Activated CD4-positive, alpha-beta T cell treated with anti-CD3 and anti-CD28 coated beads, Interleukin-2, amount 10 ng/mL, durations not matched to agents 7 days and 5 days (primary cell): Measurements from ENCODE around the gene CARD10. TPM values are rescaled to one million over a fixed set of nuclear protein-coding genes. Genes with fewer than 3 reads are reported as not detected.

Experiments
- CTCF ChIA-PET: fragments of 350-600 bp; sonication (Branson Sonifier 250); formaldehyde crosslinking; loops from one replicate; lab custom pipeline; 2021; ENCODE audit warnings: antibody characterized with exemption; lab: Charles Lee
- POLR2A ChIA-PET: fragments of 350-600 bp; sonication (Branson Sonifier 250); formaldehyde crosslinking; loops from one replicate; lab custom pipeline; 2021; ENCODE audit warnings: antibody characterized with exemption; lab: Charles Lee
- DNase-seq: peaks from one replicate; pipeline ENCODE4 v3.0.0-alpha.2; 2020
- H3K27ac Mint-ChIP-seq: one replicate; pipeline ENCODE4 v1.8.0; 2021; ENCODE audit warnings: mild to moderate bottlenecking, moderate library complexity, mixed read lengths
- H3K27me3 Mint-ChIP-seq: one replicate; pipeline ENCODE4 v1.8.0; 2021; ENCODE audit warnings: mixed read lengths
- H3K36me3 Mint-ChIP-seq: one replicate; pipeline ENCODE4 v1.8.0; 2021; ENCODE audit warnings: low read depth, mixed read lengths
- H3K4me1 Mint-ChIP-seq: one replicate; pipeline ENCODE4 v1.8.0; 2021; ENCODE audit warnings: mixed read lengths
- H3K4me3 Mint-ChIP-seq: one replicate; pipeline ENCODE4 v1.8.0; 2021; ENCODE audit warnings: mild to moderate bottlenecking, moderate library complexity, mixed read lengths
- H3K9me3 Mint-ChIP-seq: one replicate; pipeline ENCODE4 v1.8.0; 2021; ENCODE audit warnings: mixed read lengths
- total RNA-seq, 2 experiments: library from RNA; stranded (reverse); gene quantifications; one replicate each; pipeline ENCODE4 v1.2.3, GENCODE V29; 2021

CARD10 gene
- total RNA-seq, 2 experiments from 2014 or later: not detected

DNA sequence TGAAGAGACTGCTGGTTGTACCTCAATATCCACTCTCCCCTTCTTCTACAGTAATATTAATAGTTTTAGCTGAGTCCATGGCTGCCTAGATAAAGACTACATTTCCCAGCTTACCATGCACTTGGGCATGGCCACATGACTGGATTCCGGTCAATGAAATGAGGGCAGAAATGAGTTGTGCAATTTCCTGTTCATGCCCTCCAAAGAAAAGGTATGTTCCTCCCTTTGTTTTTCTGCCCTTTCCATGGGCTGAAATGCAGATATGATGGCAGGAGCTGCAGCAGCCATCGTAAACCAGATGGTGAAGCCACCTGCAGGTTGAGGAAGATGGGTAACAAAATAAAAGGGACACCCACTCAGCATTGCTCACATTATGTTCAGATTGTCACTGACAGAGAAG, 76.7 kb downstream of the CARD10 start:
- H3K4me1 Mint-ChIP-seq: peaks cover 6% of the 10 kb centered on the region
- no peak overlapping the region for H3K4me3 Mint-ChIP-seq
- no peaks in the 10 kb centered on the region for H3K36me3 Mint-ChIP-seq
- DNase-seq: no peak
- peaks cover 3% of the 10 kb centered on the region for H3K9me3 Mint-ChIP-seq
- ChIA-PET POLR2A (interaction anchor here (0.7 kb wide), 1 partner anchor 159 kb away, joined by 3 read pairs; no protein-coding TSS in a partner anchor), CTCF (interaction anchor here (1.2 to 1.3 kb wide), 2 partner anchors 13 to 106 kb away, joined by 3 read pairs; no protein-coding TSS in a partner anchor)
- H3K27me3 Mint-ChIP-seq: peaks cover 11% of the 10 kb centered on the region
- H3K27ac Mint-ChIP-seq: no peak overlapping the region

DNA sequence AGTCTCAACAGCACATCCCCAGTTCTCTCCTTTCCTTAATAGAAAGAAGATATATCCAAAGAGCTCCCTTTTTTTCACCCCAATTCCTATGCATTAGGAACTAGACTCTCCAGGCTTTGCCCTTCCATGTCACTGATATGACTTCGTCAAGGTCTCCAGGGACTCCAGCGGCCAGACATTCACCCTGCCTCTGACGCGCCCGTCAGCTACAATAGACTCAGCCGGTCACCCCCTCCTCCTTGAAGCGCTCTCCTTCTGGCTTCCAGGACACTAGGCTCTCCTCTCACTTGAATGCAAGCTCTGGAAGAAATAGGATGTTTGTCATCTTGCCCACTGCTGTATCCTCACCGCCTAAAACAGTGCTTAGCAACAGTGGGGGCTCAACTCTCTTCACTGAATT, 77.1 kb downstream of the CARD10 start:
- no peak overlapping the region for H3K4me3 Mint-ChIP-seq
- H3K36me3 Mint-ChIP-seq: no peaks in the 10 kb centered on the region
- ChIA-PET POLR2A (interaction anchor here (0.7 kb wide), 1 partner anchor 158 kb away, joined by 3 read pairs; no protein-coding TSS in a partner anchor), CTCF (interaction anchor here (0.7 to 1.3 kb wide), 4 partner anchors 13 to 106 kb away, joined by 3 read pairs; no protein-coding TSS in a partner anchor)
- peaks cover 3% of the 10 kb centered on the region for H3K9me3 Mint-ChIP-seq
- peaks cover 13% of the 10 kb centered on the region for H3K27me3 Mint-ChIP-seq
- DNase-seq: no peak
- peaks cover 6% of the 10 kb centered on the region for H3K4me1 Mint-ChIP-seq
- H3K27ac Mint-ChIP-seq: no peak overlapping the region

DNA sequence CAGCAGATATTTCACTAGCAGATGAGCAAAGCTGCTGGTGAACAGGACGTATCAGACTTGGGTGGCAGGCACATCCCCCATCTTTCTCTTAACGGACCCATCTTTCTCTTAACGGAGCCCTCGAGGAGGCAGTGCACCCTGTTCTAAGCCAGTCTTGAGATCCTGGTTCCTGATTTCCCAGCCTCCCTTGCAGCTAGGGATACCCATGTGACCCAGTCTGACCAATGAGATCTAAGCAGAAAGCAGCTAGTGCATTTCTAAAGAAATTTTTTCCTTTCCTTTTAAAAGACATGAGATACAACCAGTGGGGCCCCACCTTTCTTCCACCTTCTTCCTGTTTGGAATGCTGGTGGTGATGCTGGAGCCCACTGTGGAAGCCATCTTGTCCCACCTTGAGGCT, 78.3 kb downstream of the CARD10 start:
- H3K27ac Mint-ChIP-seq: no peak overlapping the region
- peaks cover 13% of the 10 kb centered on the region for H3K27me3 Mint-ChIP-seq
- ChIA-PET POLR2A (no interaction called here), CTCF (interaction anchor here (0.6 to 1.0 kb wide), 2 partner anchors 9 to 58 kb away, joined by 3 read pairs; no protein-coding TSS in a partner anchor)
- H3K36me3 Mint-ChIP-seq: no peaks in the 10 kb centered on the region
- H3K4me1 Mint-ChIP-seq: peaks cover 6% of the 10 kb centered on the region
- H3K4me3 Mint-ChIP-seq: no peak overlapping the region
- DNase-seq: no peak
- H3K9me3 Mint-ChIP-seq: peaks cover 3% of the 10 kb centered on the region

Other genes with a start within 250 kb of the CARD10 start
- gene CYTH4, start 236.9 kb downstream of the CARD10 start, total RNA-seq: 100 to 1,000 TPM; 106 to 110 TPM
- gene ELFN2, start 91.9 kb downstream of the CARD10 start, total RNA-seq: under 1 TPM; 0.10 to 0.23 TPM
- gene MFNG, start 33.0 kb downstream of the CARD10 start, total RNA-seq: 100 to 1,000 TPM; 218 to 219 TPM
- under 1 TPM in 1 of 2 experiments, not detected in 1; 0.30 TPM for gene CDC42EP1, start 41.1 kb upstream of the CARD10 start, total RNA-seq
- not detected for gene LGALS2, start 60.7 kb upstream of the CARD10 start, total RNA-seq
- gene GGA1, start 89.4 kb upstream of the CARD10 start, total RNA-seq: 10 to 100 TPM; 58.5 to 62.8 TPM
- 100 to 1,000 TPM; 184 to 187 TPM for gene SH3BP1, start 120.3 kb upstream of the CARD10 start, total RNA-seq
- 10 to 100 TPM; 21.5 to 21.8 TPM for gene PDXP, start 139.3 kb upstream of the CARD10 start, total RNA-seq
- gene LGALS1, start 156.2 kb upstream of the CARD10 start, total RNA-seq: 1,000 to 10,000 TPM; 1,140 to 1,273 TPM
- gene NOL12, start 166.9 kb upstream of the CARD10 start, total RNA-seq: 10 to 100 TPM; 57.3 to 57.7 TPM
- gene TRIOBP, start 177.6 kb upstream of the CARD10 start, total RNA-seq: 10 to 100 TPM; 44.1 to 53.5 TPM